NCI-H460 (cell line): Measurements from ENCODE around the gene IKZF2. TPM values are rescaled to one million over a fixed set of nuclear protein-coding genes. Genes with fewer than 3 reads are reported as not detected.

Experiments used
- DNase-seq: peaks from one replicate; pipeline ENCODE4 v3.0.0-alpha.2; 2016; ENCODE audit warnings: low read depth; ENCODE audit errors: extremely low read depth
- total RNA-seq: library from RNA; depleted of rRNA; stranded (reverse); fragments of >200 nt; shearing (Covaris generic); gene quantifications from 2 replicates; pipeline ENCODE4 v1.2.3, GENCODE V29; 2014

Gene IKZF2
- total RNA-seq, 1 experiment from 2014 or later: 1.8 TPM

- DNase-seq: no peak
These were observed 47.1 kb downstream of the IKZF2 start for GRCh38 chr2:213104092-213104902.

GRCh38 chr2:213101692-213102460 lies 49.5 kb downstream of the IKZF2 start:
- DNase-seq: no peak

DNA sequence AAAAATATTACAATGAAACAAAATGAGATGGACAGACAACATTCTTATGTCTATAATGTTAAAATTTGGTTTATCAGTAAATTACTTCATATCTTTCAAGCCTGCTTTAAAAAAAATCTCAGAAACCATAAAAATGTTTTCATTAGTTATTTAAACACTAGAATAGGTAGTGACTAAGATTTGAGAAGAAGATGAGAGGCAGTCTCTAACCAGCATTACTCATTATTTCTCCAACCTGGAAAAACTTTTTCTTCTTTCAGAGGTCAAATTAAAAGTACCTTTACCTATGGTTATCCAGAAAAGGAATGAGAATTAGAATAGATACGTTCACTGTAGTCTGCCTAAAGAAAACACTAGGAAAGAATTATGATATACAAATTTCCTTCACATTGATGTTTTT lies 50.3 kb downstream of the IKZF2 start:
- DNase-seq: no peak

- DNase-seq: no peak
These were observed 52.8 kb downstream of the IKZF2 start for GRCh38 chr2:213098612-213099011.

DNA sequence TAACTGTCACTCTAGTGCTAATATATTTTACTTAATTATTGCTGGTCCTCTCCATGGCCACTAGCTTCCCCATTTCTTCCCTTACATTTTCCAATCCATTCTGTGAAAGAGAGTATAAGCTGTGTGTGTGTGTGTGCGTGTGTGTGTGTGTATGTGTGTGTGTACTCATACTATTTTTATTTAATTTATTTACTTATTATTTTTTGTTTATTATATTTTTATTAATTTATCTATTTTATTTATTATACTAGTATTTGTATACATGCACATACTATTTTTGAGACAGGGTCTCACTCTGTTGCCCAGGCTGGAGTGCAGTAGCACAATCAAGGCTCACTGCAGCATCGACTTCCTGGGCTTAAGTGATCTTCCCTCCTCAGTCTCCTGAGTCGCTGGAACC lies 59.6 kb downstream of the IKZF2 start:
- DNase-seq: no peak

DNA sequence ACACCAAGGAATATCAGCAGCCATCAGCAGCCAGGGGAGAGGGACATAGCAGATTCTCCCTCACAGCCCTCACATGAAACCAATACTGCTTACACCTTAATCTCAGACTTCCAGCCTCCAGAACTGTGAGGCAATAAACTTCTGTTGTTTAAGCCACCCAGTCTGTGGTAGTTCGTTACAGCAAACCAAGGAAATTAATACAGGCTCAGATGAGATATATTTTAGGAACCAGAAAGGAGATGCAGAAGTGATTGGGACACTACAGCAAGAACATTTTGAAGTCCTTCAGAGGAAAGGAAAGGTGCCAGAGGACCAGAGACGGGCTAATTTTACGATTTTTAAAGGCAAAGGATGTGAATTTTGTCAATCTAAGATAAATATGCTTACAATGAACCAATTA lies 60.6 kb downstream of the IKZF2 start:
- DNase-seq: no peak

DNA sequence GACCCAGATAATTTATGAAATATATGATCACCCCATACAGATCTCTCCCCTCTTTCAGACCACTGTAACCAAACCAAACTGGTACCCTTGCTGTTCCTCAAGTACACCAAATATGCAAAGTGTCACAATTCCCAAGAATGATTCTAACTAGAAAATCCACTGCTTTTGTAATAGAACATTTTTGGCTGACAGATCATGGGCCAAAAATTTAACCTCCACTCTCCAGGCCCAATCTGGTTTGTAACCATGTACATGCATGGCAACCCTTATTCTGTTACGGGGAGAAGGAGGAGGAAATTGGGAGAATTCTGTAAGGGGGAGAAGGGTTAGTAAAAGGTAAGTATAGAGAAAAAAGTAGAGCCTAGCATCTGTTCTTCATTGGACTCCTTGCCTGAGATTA lies 62.0 kb downstream of the IKZF2 start:
- DNase-seq: no peak

- no peak for DNase-seq
These were observed 64.4 kb downstream of the IKZF2 start for GRCh38 chr2:213087040-213087439.

DNA sequence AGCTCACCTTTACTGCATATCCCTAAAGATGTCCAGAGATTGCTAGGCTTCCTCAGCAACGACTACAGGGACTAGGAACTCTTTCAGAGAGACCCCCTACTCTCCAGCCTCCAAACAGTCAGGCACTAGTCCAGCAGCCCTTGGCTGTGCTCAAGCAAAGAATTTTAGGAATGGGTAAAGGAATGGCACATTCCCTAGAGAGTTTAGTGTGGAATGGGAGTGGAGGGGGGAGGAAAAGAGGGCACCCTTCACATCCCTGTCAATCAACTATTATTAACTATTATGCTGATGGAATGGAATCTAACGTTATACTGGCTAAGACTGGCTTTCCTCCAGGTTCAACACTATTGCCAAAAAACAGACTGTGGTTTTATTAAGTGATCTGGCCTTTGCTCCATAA lies 64.8 kb downstream of the IKZF2 start:
- DNase-seq: no peak

- no peak for DNase-seq
These were observed 65.4 kb downstream of the IKZF2 start for GRCh38 chr2:213086050-213086449.

DNA sequence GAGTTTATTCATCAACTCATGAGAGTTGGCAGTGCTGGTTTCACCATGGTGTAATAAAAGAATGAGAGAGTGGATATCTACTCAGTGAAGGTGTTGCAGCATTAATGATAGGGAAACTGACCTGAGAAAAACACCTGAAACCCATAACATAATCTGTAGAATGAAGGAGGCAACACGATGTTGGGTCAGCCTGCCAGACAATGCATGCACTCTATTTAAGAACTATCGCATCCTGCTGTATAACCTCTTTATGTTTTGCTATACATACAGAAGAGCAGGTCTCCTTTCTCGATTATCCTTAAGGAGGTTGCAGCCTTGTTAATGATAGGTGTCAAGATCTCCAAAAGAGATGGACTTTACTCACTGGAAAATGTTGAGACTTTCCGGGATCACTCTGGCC lies 65.9 kb downstream of the IKZF2 start:
- no peak for DNase-seq

DNA sequence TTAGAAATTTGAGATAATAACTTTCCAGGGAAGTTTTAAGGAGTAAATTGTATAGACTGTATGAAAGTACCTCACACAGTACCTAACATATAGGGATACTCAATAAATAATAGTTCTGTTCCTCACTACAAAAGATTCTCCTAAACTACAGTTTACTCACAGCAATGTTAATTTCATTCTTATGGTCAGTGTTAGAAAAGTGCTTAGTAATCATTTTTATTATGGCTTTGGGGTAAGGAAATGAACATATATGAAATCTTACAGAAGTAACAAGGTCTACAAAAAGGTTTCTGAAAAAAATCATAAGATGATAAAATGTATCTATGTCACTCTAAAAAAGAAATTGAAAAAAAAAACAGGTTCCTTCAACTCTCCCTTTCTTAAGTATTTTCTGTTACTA lies 67.2 kb downstream of the IKZF2 start:
- DNase-seq: no peak

DNA sequence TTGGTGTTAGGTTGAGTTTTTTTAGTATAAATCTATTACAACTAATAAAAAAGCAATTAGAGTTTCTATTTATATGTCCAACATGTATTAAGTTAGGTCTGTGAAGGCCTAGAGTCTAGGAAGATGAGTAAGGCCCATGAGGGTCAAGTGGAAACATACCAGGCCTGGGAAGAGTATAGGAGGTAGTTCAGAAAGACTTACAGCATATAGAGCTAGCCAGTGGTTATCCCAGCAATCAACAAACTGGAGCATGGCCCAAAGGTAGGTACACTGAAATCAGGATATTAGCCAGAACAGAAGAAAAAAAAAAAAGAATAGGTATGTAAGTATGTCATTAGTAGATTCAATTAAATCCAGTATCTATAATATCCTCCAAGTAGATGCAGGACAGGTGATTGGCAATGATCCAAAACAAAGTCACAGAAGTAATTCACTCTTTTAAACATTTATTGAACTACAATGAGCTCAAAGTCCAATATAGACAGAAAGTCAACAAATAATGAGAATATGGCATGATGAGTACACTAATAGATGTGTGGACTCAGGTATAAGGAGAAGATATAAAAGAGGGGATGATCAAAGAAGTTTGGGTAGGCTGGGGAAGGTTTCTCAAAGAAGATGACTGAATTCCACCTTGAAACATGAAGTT lies 70.3 kb downstream of the IKZF2 start:
- no peak for DNase-seq

- DNase-seq: no peak
These were observed 71.7 kb downstream of the IKZF2 start for GRCh38 chr2:213079756-213080155.

DNA sequence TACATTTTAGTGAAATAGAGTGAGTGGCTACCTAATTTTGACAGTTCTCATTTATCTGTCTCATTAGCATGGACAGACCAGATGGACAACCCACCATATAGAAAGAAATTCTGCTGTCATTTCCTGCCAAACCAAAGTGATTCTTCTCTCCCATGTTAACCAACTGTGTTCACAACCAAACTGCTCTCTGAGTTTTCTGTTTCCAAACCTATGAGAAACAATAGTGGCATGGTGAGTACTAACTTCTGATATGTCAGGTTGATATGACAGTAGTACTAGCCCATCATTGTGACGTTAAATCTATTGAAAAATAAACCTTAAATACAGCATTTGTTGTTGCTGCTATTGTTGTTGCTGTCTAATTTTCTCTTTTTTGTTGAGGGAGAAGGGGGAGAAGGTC lies 72.7 kb downstream of the IKZF2 start:
- DNase-seq: no peak

DNA sequence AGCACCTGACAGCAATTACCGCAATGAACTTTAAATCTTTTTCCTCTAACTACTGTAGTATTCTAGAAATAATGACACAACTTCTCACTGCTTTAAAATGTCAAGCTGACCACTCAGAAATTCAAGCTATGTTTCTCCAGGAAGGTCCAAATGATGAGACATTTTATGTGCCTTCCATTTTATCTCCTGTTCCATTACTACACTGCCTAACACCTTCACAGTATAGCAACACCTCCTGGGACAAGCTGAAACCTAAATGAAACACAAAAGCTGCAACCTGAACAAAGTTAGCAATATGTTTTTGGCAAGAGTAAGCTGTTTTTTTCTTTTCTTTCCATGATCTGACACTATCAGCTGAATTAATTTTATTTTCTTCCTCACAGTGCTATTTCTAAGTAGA lies 81.9 kb downstream of the IKZF2 start:
- no peak for DNase-seq

DNA sequence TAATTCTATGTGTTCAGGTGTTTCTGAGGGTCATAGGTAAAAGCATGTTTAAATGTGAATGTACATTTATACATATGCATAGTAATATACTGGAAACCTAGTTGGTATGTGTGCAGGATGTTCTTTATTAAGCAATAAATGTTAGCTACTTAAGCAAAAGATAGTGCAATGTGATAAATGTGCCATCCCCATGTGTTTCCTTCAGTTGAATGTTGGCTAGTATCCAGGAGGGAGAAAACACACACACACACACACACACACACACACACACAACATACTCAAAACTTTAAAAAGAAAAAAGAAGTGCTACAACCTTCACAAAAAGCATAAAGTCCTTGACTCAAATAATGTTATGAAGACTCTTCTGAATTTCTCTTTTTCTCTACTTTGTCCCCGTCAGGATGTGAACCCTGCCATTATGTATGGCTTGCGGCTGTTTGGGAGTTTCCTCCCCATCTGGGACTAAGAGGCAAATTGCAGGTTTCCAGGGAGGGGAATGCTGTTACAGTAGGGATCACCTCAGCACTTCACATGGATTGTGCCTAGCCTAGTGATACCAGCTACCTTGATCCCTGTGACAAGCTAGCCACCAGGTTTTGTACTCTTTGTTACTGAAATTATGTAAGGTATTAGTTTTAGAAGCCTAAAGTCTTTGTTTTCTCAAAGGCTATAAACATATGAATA lies 82.6 kb downstream of the IKZF2 start:
- DNase-seq: no peak

DNA sequence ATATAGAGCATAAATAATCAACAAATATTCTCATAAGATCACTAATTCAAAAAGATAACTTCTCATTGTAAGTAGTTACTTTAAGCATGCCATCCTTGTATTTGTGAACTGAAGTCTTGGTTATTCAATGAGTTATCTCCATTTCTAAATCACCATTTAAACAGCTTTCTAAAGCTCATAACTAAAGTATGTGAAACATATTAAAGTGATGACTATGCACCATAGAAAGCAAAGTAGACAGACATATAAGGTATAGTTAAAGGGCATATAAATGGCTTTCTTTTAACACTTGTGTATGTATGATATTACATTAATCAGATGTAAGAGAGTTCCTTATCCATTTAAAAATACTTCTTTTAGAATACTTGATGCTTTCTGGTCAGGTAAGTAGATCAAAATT lies 83.5 kb downstream of the IKZF2 start:
- DNase-seq: no peak

DNA sequence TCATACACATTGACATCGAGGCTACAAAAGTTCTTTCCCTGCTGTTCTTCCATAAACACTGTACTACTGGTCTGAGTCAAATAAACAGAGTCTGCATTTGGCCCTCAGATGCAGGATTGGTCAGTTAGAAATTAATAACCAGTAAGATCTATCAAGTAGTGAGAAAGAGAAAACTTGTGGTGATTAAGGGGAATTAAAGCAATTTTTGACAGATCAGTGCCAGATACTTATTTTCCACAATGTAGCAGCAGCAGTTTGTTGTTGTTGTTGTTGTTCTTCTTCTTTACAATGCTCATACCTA lies 85.0 kb downstream of the IKZF2 start:
- no peak for DNase-seq

- DNase-seq: no peak
These were observed 85.6 kb downstream of the IKZF2 start for GRCh38 chr2:213065583-213066442.
